ENCODE results near the gene PAQR6. TPM values are rescaled to one million over a fixed set of nuclear protein-coding genes. Genes with fewer than 3 reads are reported as not detected.
A peak's percentile ranks its signal among the peaks of the same experiment; 100 is the strongest.

The PAQR6 gene
- total and polyA plus RNA-seq, 2 of the 4 experiments (the other 2 are of a cell fraction) = under 0.01 to 0.67 TPM

DNA sequence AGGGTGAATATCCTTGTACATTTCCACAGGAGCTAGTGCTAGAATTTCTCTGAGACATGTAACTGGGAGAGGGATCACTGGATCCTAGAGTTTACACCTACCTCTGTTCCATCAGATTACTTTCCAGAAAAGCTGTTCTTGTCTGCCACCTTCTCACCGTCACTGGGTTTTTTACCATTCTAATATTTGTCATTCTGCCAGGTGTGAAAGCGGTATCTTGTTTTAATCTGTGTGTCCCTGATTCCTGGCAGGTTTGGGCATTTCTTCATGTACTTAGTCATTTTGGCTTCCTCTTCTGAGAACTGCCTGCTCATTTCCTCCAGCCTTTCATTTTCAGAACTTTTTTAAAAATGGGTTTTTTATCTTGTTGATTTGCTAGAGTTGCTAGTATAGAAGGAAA is 30.0 kb downstream of the PAQR6 start:
- no CpG with 5 or more reads among the region's 2 CpGs for WGBS, 2 experiments (ENCODE audit: extremely low coverage in 2 of 2, insufficient read length in 1 of 2)
- no peak overlapping the region for H3K14ac ChIP-seq (replicated peaks; ENCODE audit: low read depth, low read length)
- no peak for TF ChIP-seq RAD21 (IDR thresholded peaks at IDR 0.05; ENCODE audit: low read length)
- no peak for TF ChIP-seq CHD1 (IDR thresholded peaks at IDR 0.05; ENCODE audit: low read depth, low read length)
- TF ChIP-seq BHLHE40 (IDR thresholded peaks at IDR 0.05; ENCODE audit: low read depth, low read length) = no peak
- TF ChIP-seq MAFK (IDR thresholded peaks at IDR 0.05; ENCODE audit: low read depth, low read length) = no peak
- no peak for TF ChIP-seq RCOR1 (IDR thresholded peaks at IDR 0.05; ENCODE audit: insufficient replicate concordance, low read length)
- TF ChIP-seq RFX5 (IDR thresholded peaks at IDR 0.05; ENCODE audit: low read depth, low read length) = no peak
- TF ChIP-seq CEBPB (IDR thresholded peaks at IDR 0.05; ENCODE audit: low read depth, low read length) = no peak
- TF ChIP-seq POLR2A (IDR thresholded peaks at IDR 0.05; ENCODE audit: low read depth, low read length) = no peak
- TF ChIP-seq, protein P1, sequence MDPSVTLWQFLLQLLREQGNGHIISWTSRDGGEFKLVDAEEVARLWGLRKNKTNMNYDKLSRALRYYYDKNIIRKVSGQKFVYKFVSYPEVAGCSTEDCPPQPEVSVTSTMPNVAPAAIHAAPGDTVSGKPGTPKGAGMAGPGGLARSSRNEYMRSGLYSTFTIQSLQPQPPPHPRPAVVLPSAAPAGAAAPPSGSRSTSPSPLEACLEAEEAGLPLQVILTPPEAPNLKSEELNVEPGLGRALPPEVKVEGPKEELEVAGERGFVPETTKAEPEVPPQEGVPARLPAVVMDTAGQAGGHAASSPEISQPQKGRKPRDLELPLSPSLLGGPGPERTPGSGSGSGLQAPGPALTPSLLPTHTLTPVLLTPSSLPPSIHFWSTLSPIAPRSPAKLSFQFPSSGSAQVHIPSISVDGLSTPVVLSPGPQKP (IDR thresholded peaks at IDR 0.05; ENCODE audit: borderline replicate concordance, low read depth, low read length) = no peak
- TF ChIP-seq NFE2L2 (IDR thresholded peaks at IDR 0.05; ENCODE audit: low read depth, low read length) = no peak
- TF ChIP-seq MAZ (IDR thresholded peaks at IDR 0.05; ENCODE audit: borderline replicate concordance, low read depth, low read length) = no peak
- TF ChIP-seq, protein P2, sequence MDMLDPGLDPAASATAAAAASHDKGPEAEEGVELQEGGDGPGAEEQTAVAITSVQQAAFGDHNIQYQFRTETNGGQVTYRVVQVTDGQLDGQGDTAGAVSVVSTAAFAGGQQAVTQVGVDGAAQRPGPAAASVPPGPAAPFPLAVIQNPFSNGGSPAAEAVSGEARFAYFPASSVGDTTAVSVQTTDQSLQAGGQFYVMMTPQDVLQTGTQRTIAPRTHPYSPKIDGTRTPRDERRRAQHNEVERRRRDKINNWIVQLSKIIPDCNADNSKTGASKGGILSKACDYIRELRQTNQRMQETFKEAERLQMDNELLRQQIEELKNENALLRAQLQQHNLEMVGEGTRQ (IDR thresholded peaks at IDR 0.05; ENCODE audit: low read depth, low read length) = no peak
- H2AFZ ChIP-seq (replicated peaks; ENCODE audit: low read length, poor library complexity) = no peak overlapping the region
- H2BK20ac ChIP-seq (ENCODE audit: low read depth, low read length) = no peak overlapping the region
- no peak overlapping the region for H3K23ac ChIP-seq (ENCODE audit: low read depth, low read length)
- H2BK15ac ChIP-seq (ENCODE audit: low read depth, low read length) = no peak overlapping the region
- no peak for ATAC-seq (ENCODE audit: low read depth)
- in situ Hi-C loops (cut with MboI; ENCODE audit: low sequenced_read_pairs) (no loop called here), dilution Hi-C loops (cut with HindIII; ENCODE audit: low sequenced_read_pairs, unreplicated experiment) (no loop called here), intact Hi-C loops (cut with micrococcal nuclease) (no loop called here)
- H3K27me3 ChIP-seq (ENCODE audit: control insufficient read depth, insufficient read depth, low read length) = no peaks in the 10 kb centered on the region
- DNase-seq = peak; percentile 30
- no peaks in the 10 kb centered on the region for H3K9me3 ChIP-seq (ENCODE audit: control insufficient read depth, insufficient read depth, low read length)
- BruUV-seq (replicated peaks) = no TSS peak
- no peak overlapping the region for H4K5ac ChIP-seq (ENCODE audit: low read depth, low read length)
- no peak overlapping the region for H2BK120ac ChIP-seq (ENCODE audit: low read depth, low read length)
- no peak overlapping the region for H4K91ac ChIP-seq (ENCODE audit: insufficient read depth, low read depth, low read length)
- no peak overlapping the region for H4K8ac ChIP-seq (ENCODE audit: low read depth in 2 of 2, low read length in 2 of 2)
- H3K4me3 ChIP-seq (ENCODE audit: insufficient read depth, low read depth, low read length) = no peak overlapping the region
- peaks cover 5% of the 10 kb centered on the region; the same call in 1 of the 2 replicates for H3K9me1 ChIP-seq (ENCODE audit: insufficient read depth, low read length)
- no peaks in the 10 kb centered on the region for H4K20me1 ChIP-seq (ENCODE audit: insufficient read depth, low read length)
- H3K56ac ChIP-seq (ENCODE audit: extremely low read depth, insufficient read depth, low read length) = no peak overlapping the region
- H3K4me1 ChIP-seq (ENCODE audit: control insufficient read depth, insufficient read depth, low read length) = peaks cover 2% of the 10 kb centered on the region; the same call in 1 of the 2 replicates
- no peak overlapping the region for H3K18ac ChIP-seq (ENCODE audit: low read depth, low read length)
- H3K9ac ChIP-seq (ENCODE audit: low read depth, low read length) = no peak overlapping the region
- ChIA-PET POLR2A (ENCODE audit: unreplicated experiment) (no interaction called here), CTCF (no interaction called here)
- no peak overlapping the region for H3K4me2 ChIP-seq (ENCODE audit: low read depth, low read length)
- H3K27ac ChIP-seq (ENCODE audit: insufficient read depth, low read length) = no peak overlapping the region
- H2AK9ac ChIP-seq (replicated peaks; ENCODE audit: low read depth, low read length, poor library complexity) = no peak overlapping the region
- H3K79me1 ChIP-seq (ENCODE audit: low read depth in 1 of 2, low read length in 2 of 2) = peaks cover 19 to 49% of the 10 kb centered on the region in 2 experiments
- peaks cover 8% of the 10 kb centered on the region for H3K36me3 ChIP-seq (ENCODE audit: control insufficient read depth, insufficient read depth, low read length)
- H2BK5ac ChIP-seq (ENCODE audit: low read depth, low read length, poor library complexity, severe bottlenecking) = no peak overlapping the region
- no peak overlapping the region for H3K4ac ChIP-seq (ENCODE audit: low read depth, low read length)
- H2AK5ac ChIP-seq (ENCODE audit: low read depth, low read length) = no peak overlapping the region
